Measurements from ENCODE around the gene PXDC1. TPM values are rescaled to one million over a fixed set of nuclear protein-coding genes. Genes with fewer than 3 reads are reported as not detected.

PXDC1 gene
- total RNA-seq, 4 donors from 2014 or later = 111 to 232 (median 165) TPM

DNA sequence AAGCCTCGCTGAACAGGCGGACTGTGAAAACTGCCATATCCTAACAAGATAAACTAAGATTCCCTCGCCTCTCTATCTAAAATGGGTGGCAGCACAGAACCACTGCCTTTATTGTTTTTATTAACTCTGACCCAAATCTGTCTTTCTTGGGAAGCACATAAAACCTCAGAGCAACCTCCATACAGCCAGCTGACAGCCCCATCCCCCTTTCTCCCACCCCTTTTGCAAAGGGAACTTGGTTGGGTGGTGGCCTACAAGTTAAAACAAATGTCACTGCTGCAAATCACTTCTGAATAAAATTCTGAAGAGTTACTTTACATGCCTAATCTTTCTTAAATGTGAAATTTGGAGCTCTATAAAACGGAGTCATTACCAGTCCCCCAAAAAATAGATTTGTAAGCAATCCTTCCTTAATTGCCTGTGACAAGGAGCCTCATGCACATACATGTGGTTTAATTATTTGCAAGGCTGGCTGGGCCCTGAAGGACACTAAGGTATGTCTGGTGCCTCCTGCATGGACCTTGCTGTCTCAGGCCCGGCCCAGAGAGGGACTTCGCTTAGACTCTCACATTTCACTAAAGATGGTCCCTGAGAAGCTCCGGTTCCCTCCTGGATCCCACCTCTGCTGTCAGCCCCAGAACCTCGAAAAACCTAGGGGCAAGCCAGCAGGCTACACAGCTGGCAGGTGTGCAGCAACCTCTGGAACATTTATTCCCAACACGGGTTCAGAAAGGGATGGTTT lies 21.7 kb downstream of the PXDC1 start:
- H3K36me3 ChIP-seq = peaks cover 24 to 89% (median 64%) of the 10 kb centered on the region in 4 donors
- no peak overlapping the region for H3K4me3 ChIP-seq
- no peak for DNase-seq (ENCODE audit: extremely low spot score)
- TF ChIP-seq EP300 (IDR thresholded peaks at IDR 0.05) (no peak), POLR2AphosphoS5 (IDR thresholded peaks at IDR 0.05) (no peak), POLR2A (IDR thresholded peaks at IDR 0.05; ENCODE audit: low read depth) (no peak)
- TF ChIP-seq, protein P1, sequence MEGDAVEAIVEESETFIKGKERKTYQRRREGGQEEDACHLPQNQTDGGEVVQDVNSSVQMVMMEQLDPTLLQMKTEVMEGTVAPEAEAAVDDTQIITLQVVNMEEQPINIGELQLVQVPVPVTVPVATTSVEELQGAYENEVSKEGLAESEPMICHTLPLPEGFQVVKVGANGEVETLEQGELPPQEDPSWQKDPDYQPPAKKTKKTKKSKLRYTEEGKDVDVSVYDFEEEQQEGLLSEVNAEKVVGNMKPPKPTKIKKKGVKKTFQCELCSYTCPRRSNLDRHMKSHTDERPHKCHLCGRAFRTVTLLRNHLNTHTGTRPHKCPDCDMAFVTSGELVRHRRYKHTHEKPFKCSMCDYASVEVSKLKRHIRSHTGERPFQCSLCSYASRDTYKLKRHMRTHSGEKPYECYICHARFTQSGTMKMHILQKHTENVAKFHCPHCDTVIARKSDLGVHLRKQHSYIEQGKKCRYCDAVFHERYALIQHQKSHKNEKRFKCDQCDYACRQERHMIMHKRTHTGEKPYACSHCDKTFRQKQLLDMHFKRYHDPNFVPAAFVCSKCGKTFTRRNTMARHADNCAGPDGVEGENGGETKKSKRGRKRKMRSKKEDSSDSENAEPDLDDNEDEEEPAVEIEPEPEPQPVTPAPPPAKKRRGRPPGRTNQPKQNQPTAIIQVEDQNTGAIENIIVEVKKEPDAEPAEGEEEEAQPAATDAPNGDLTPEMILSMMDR (IDR thresholded peaks at IDR 0.05) = no peak
- intact Hi-C loops (cut with DNase I) = loop anchor here (5.0 to 10.0 kb wide), 3 partner anchors 272 to 595 kb away; partner anchors contain the start of gene SLC22A23
- WGBS = 90% methylated on average over 9 of the region's 9 CpGs
- no peaks in the 10 kb centered on the region for H3K27me3 ChIP-seq
- no peak overlapping the region for H3K27ac ChIP-seq (replicated peaks in 1 of 4)
- H3K4me1 ChIP-seq = peaks cover 22 to 63% (median 54%) of the 10 kb centered on the region in 4 donors
- H3K9me3 ChIP-seq = no peaks in the 10 kb centered on the region

GRCh38 chr6:3727593-3728108 lies 23.9 kb downstream of the PXDC1 start:
- no peak for DNase-seq (ENCODE audit: extremely low spot score)
- WGBS = 92% methylated on average over 10 of the region's 11 CpGs
- no peak overlapping the region for H3K4me3 ChIP-seq
- H3K36me3 ChIP-seq = peaks cover 33 to 89% (median 67%) of the 10 kb centered on the region in 4 donors
- H3K9me3 ChIP-seq = no peaks in the 10 kb centered on the region
- peaks cover 38 to 61% (median 49%) of the 10 kb centered on the region in 4 donors for H3K4me1 ChIP-seq
- no peak for TF ChIP-seq EP300 (IDR thresholded peaks at IDR 0.05)
- TF ChIP-seq POLR2A (IDR thresholded peaks at IDR 0.05; ENCODE audit: low read depth) = no peak
- TF ChIP-seq, protein P1 (IDR thresholded peaks at IDR 0.05) = no peak
- no peak for TF ChIP-seq POLR2AphosphoS5 (IDR thresholded peaks at IDR 0.05)
- H3K27me3 ChIP-seq = no peaks in the 10 kb centered on the region
- no peak overlapping the region for H3K27ac ChIP-seq (replicated peaks in 1 of 4)
- intact Hi-C loops (cut with DNase I) = no loop called here

DNA sequence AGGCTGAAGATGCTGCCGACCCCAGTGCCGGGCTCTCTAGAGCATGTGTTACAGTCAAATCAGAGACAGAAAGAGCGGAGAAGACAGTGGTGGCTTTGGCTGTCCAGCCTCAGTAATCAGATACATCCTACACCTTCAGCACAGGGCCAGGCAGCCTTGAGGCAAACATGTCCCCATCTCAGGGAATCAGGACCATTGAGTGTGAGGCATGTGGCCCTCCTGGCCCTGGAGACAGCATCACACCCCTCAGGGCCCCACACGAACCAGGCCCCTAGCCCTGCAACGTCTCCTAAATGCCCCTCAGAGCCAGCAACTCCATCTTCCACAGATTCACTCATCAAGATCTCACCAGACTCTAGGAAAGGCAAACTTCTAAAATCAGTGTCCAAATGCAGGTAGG lies 24.5 kb downstream of the PXDC1 start:
- intact Hi-C loops (cut with DNase I) = no loop called here
- 78% methylated on average over 3 of the region's 5 CpGs for WGBS
- H3K27me3 ChIP-seq = no peaks in the 10 kb centered on the region
- no peak for DNase-seq (ENCODE audit: extremely low spot score)
- H3K9me3 ChIP-seq = no peaks in the 10 kb centered on the region
- H3K27ac ChIP-seq (replicated peaks in 1 of 4) = no peak overlapping the region
- H3K36me3 ChIP-seq = peaks cover 37 to 93% (median 71%) of the 10 kb centered on the region in 4 donors
- TF ChIP-seq, protein P1 (IDR thresholded peaks at IDR 0.05) = no peak
- TF ChIP-seq POLR2AphosphoS5 (IDR thresholded peaks at IDR 0.05) (no peak), EP300 (IDR thresholded peaks at IDR 0.05) (no peak), POLR2A (IDR thresholded peaks at IDR 0.05; ENCODE audit: low read depth) (no peak)
- no peak overlapping the region for H3K4me3 ChIP-seq
- H3K4me1 ChIP-seq = peaks cover 36 to 61% (median 47%) of the 10 kb centered on the region in 4 donors

GRCh38 chr6:3726421-3726820 lies 25.1 kb downstream of the PXDC1 start:
- intact Hi-C loops (cut with DNase I) = no loop called here
- Histone ChIP-seq H3K36me3 (peaks cover 37 to 98% (median 75%) of the 10 kb centered on the region in 4 donors), H3K4me3 (no peak overlapping the region), H3K27ac (replicated peaks in 1 of 4) (no peak overlapping the region), H3K9me3 (no peaks in the 10 kb centered on the region), H3K27me3 (no peaks in the 10 kb centered on the region), H3K4me1 (peaks cover 41 to 61% (median 47%) of the 10 kb centered on the region in 4 donors)
- 100% methylated on average over 1 of the region's 13 CpGs for WGBS
- TF ChIP-seq, protein P1 (IDR thresholded peaks at IDR 0.05) = no peak
- TF ChIP-seq POLR2A (IDR thresholded peaks at IDR 0.05; ENCODE audit: low read depth) = no peak
- no peak for TF ChIP-seq POLR2AphosphoS5 (IDR thresholded peaks at IDR 0.05)
- TF ChIP-seq EP300 (IDR thresholded peaks at IDR 0.05) = no peak
- no peak for DNase-seq (ENCODE audit: extremely low spot score)

Data from esophagus muscularis mucosa (tissue), 4 donors.